Mesenchymal stem cell (in vitro differentiated cells and primary cell): ENCODE results near the gene POTEB3. TPM values are rescaled to one million over a fixed set of nuclear protein-coding genes. Genes with fewer than 3 reads are reported as not detected.
"Not testable (repeated sequence)": the region's sequence is repeated elsewhere in the genome, so short reads cannot be mapped to it uniquely, and the experiment has no call there.

Source experiments
- DNase-seq: peaks from one replicate; pipeline ENCODE4 v3.0.0-alpha.2; 2013
- H2AFZ ChIP-seq: one replicate; pipeline ENCODE4 v1.6.1; 2013; ENCODE audit warnings: low read depth, mild to moderate bottlenecking, control low read depth, inconsistent platforms, low read length, moderate library complexity
- H2AK5ac ChIP-seq: 2 replicates; pipeline ENCODE4 v1.6.1; 2013; ENCODE audit warnings: low read length, moderate library complexity, mild to moderate bottlenecking, inconsistent platforms; ENCODE audit not compliant: severe bottlenecking
- H2BK120ac ChIP-seq: one replicate; pipeline ENCODE4 v1.6.1; 2013; ENCODE audit warnings: low read depth, mild to moderate bottlenecking, inconsistent platforms, low read length, moderate library complexity
- H2BK12ac ChIP-seq, 2 experiments: one replicate each; pipeline ENCODE4 v1.6.1; 2013; ENCODE audit warnings: inconsistent platforms in 2 of 2, low read length in 2 of 2, mild to moderate bottlenecking in 2 of 2, moderate library complexity in 2 of 2, control low read depth in 1 of 2
- H2BK15ac ChIP-seq: one replicate; pipeline ENCODE4 v1.6.1; 2013; ENCODE audit warnings: mild to moderate bottlenecking, low read depth, inconsistent platforms; ENCODE audit not compliant: poor library complexity, severe bottlenecking
- H2BK5ac ChIP-seq: 2 replicates; pipeline ENCODE4 v1.6.1; 2013; ENCODE audit warnings: low read depth, mild to moderate bottlenecking, low read length, control low read depth, inconsistent platforms; ENCODE audit not compliant: poor library complexity, severe bottlenecking
- H3K14ac ChIP-seq, 2 experiments: one replicate each; pipeline ENCODE4 v1.6.1; 2013; ENCODE audit warnings: inconsistent platforms in 2 of 2, low read length in 2 of 2, control low read depth in 1 of 2, mild to moderate bottlenecking in 1 of 2, moderate library complexity in 1 of 2
- H3K18ac ChIP-seq, 2 experiments: one replicate each; pipeline ENCODE4 v1.6.1; 2013; ENCODE audit warnings: inconsistent platforms in 2 of 2, low read length in 2 of 2, control low read depth in 1 of 2, low read depth in 1 of 2, mild to moderate bottlenecking in 1 of 2
- H3K23ac ChIP-seq, 2 experiments: one replicate each; pipeline ENCODE4 v1.6.1; 2013; ENCODE audit warnings: inconsistent platforms in 2 of 2, low read length in 2 of 2, mild to moderate bottlenecking in 2 of 2, moderate library complexity in 2 of 2, control low read depth in 1 of 2
- H3K27ac ChIP-seq: 2 replicates; pipeline ENCODE4 v1.5.1; 2013; ENCODE audit warnings: mild to moderate bottlenecking, moderate library complexity, low read length, control low read depth, inconsistent platforms; ENCODE audit not compliant: poor library complexity, severe bottlenecking
- H3K27me3 ChIP-seq, 2 experiments: 2 replicates each; pipeline versions ENCODE4 v1.6.1 to v1.7.0; 2013; ENCODE audit warnings: low read length in 2 of 2, mild to moderate bottlenecking in 2 of 2, moderate library complexity in 2 of 2, control low read depth in 1 of 2, inconsistent platforms in 1 of 2; ENCODE audit not compliant: control insufficient read depth in 1 of 2, insufficient read depth in 1 of 2
- H3K36me3 ChIP-seq, 2 experiments: 2 replicates each; pipeline versions ENCODE4 v1.6.1 to v1.7.0; 2013; ENCODE audit warnings: low read length in 2 of 2, control low read depth in 1 of 2, inconsistent platforms in 1 of 2, low read depth in 1 of 2, mild to moderate bottlenecking in 1 of 2; ENCODE audit not compliant: insufficient read depth in 2 of 2, control insufficient read depth in 1 of 2
- H3K4ac ChIP-seq, 2 experiments: one replicate each; pipeline ENCODE4 v1.6.1; 2013; ENCODE audit warnings: inconsistent platforms in 2 of 2, low read length in 2 of 2, mild to moderate bottlenecking in 2 of 2, moderate library complexity in 2 of 2, control low read depth in 1 of 2, low read depth in 1 of 2
- H3K4me1 ChIP-seq: 2 replicates; pipeline ENCODE4 v1.6.1; 2013; ENCODE audit warnings: low read depth, low read length, control low read depth; ENCODE audit not compliant: control insufficient read depth, insufficient read depth
- H3K4me2 ChIP-seq: 2 replicates; pipeline ENCODE4 v1.6.1; 2013; ENCODE audit warnings: low read length, mild to moderate bottlenecking, inconsistent platforms; ENCODE audit not compliant: poor library complexity, severe bottlenecking
- H3K4me3 ChIP-seq, 2 experiments: 2 replicates each; pipeline versions ENCODE4 v1.5.1 to v1.7.0; 2013; ENCODE audit warnings: low read length in 2 of 2, mild to moderate bottlenecking in 2 of 2, control low read depth in 1 of 2, low read depth in 1 of 2; ENCODE audit not compliant: insufficient read depth in 1 of 2
- H3K79me1 ChIP-seq: replicated peaks from 2 replicates; pipeline ENCODE4 v1.6.1; 2013; ENCODE audit warnings: mild to moderate bottlenecking, control low read depth, low read length, inconsistent platforms; ENCODE audit not compliant: poor library complexity, severe bottlenecking
- H3K9ac ChIP-seq: 2 replicates; pipeline ENCODE4 v1.7.0; 2013; ENCODE audit warnings: mild to moderate bottlenecking, low read length, moderate library complexity
- H3K9me3 ChIP-seq: 2 replicates; pipeline ENCODE4 v1.7.0; 2013; ENCODE audit warnings: mild to moderate bottlenecking, low read length; ENCODE audit not compliant: control insufficient read depth
- H4K8ac ChIP-seq: one replicate; pipeline ENCODE4 v1.6.1; 2013; ENCODE audit warnings: inconsistent platforms, mild to moderate bottlenecking, low read length, moderate library complexity
- H4K91ac ChIP-seq: one replicate; pipeline ENCODE4 v1.6.1; 2013; ENCODE audit warnings: mild to moderate bottlenecking, low read length, inconsistent platforms
- WGBS: methylation state at CpG from one replicate; pipeline ENCODE4 v1.1.7; 2013; ENCODE audit warnings: mixed read lengths; 5-methylcytosine and 5-hydroxymethylcytosine counted together
- polyA plus RNA-seq, 2 experiments: library from polyadenylated mRNA; stranded (reverse); fragments of 200-250 nt; gene quantifications; one replicate each; pipeline ENCODE4 v1.2.3, GENCODE V29; 2013

The POTEB3 gene
- not detected for polyA plus RNA-seq (2013, experiment 1 of 2)
- polyA plus RNA-seq (2013, experiment 2 of 2) = not detected

- not testable (repeated sequence) for H3K23ac ChIP-seq, H4K8ac ChIP-seq, H3K14ac ChIP-seq, H4K91ac ChIP-seq, H3K4me3 ChIP-seq, H3K27me3 ChIP-seq, H2AFZ ChIP-seq, H2BK12ac ChIP-seq, H3K4me1 ChIP-seq, H3K9ac ChIP-seq, DNase-seq, H3K79me1 ChIP-seq, H3K9me3 ChIP-seq, H2BK120ac ChIP-seq, H3K36me3 ChIP-seq, H2BK15ac ChIP-seq, H3K4me2 ChIP-seq, H3K4ac ChIP-seq, H2BK5ac ChIP-seq, H3K18ac ChIP-seq, H3K27ac ChIP-seq, H2AK5ac ChIP-seq
- WGBS = no CpG with 5 or more reads among the region's 35 CpGs
Measured at GRCh38 chr15:21440399-21440798, at the start of gene POTEB3. Gene POTEB3, minus strand, starts transcription at chr15:21440499. Its CDS starts 488 bp downstream, at chr15:21440011.

- H3K4me2 ChIP-seq, H2BK12ac ChIP-seq, H2BK120ac ChIP-seq, H3K14ac ChIP-seq, H3K27ac ChIP-seq, H3K9me3 ChIP-seq, H2AK5ac ChIP-seq, H2BK5ac ChIP-seq, H3K36me3 ChIP-seq, H3K79me1 ChIP-seq, H4K91ac ChIP-seq, H2AFZ ChIP-seq, H4K8ac ChIP-seq, H2BK15ac ChIP-seq, H3K4me1 ChIP-seq, DNase-seq, H3K4me3 ChIP-seq, H3K18ac ChIP-seq, H3K4ac ChIP-seq, H3K9ac ChIP-seq, H3K23ac ChIP-seq, H3K27me3 ChIP-seq: not testable (repeated sequence)
- WGBS = no CpG with 5 or more reads among the region's 6 CpGs
Measured at GRCh38 chr15:21453683-21454082, 13.4 kb upstream of the POTEB3 start.

- not testable (repeated sequence) for H2BK120ac ChIP-seq, H2AFZ ChIP-seq, H3K4me2 ChIP-seq, H3K4me3 ChIP-seq, H3K79me1 ChIP-seq, H3K9ac ChIP-seq, H3K27me3 ChIP-seq, H3K9me3 ChIP-seq, H3K4ac ChIP-seq, DNase-seq, H3K23ac ChIP-seq, H4K8ac ChIP-seq, H2AK5ac ChIP-seq, H2BK12ac ChIP-seq, H3K27ac ChIP-seq, H3K4me1 ChIP-seq, H3K14ac ChIP-seq, H2BK5ac ChIP-seq, H2BK15ac ChIP-seq, H3K18ac ChIP-seq, H3K36me3 ChIP-seq, H4K91ac ChIP-seq
- WGBS = no CpG with 5 or more reads among the region's 72 CpGs
Measured at GRCh38 chr15:21451920-21452563, 11.7 kb upstream of the POTEB3 start.

DNA sequence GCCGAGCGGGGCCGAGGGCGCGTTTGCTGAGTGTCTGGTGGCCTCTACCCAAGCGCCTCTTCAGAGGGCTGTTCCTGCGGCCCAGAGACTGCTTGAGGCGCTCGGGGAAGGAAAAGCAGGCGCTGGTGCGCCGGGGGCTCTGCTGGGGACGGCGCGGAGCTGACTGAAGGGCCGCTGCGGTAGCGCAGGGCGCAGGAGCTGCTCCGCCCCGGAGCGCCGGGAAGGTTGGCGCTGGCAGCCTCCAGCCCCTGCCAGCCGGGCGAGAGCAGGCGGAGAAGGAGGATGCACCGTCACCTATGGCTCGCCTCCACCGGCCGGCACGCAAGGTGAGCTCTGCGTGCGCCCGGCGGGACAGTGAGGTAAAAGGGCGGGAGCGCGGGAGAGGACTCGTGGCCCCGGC is 11.2 kb upstream of the POTEB3 start:
- H3K27me3 ChIP-seq, H2BK15ac ChIP-seq, H3K18ac ChIP-seq, H3K4me2 ChIP-seq, H2AFZ ChIP-seq, H2BK12ac ChIP-seq, H3K14ac ChIP-seq, H2AK5ac ChIP-seq, H3K27ac ChIP-seq, H4K91ac ChIP-seq, H3K23ac ChIP-seq, H2BK5ac ChIP-seq, H3K4me1 ChIP-seq, H2BK120ac ChIP-seq, H3K4me3 ChIP-seq, H3K36me3 ChIP-seq, H4K8ac ChIP-seq, H3K79me1 ChIP-seq, H3K9ac ChIP-seq, H3K4ac ChIP-seq, H3K9me3 ChIP-seq, DNase-seq: not testable (repeated sequence)
- no CpG with 5 or more reads among the region's 41 CpGs for WGBS
